Cardiac muscle cell (in vitro differentiated cells and primary cell): ENCODE data around the gene PPP1R15A. TPM values are rescaled to one million over a fixed set of nuclear protein-coding genes. Genes with fewer than 3 reads are reported as not detected.
"Not testable (repeated sequence)": the region's sequence is repeated elsewhere in the genome, so short reads cannot be mapped to it uniquely, and the experiment has no call there.

Source experiments
- DNase-seq, 2 donors: peaks; one replicate each; pipeline versions ENCODE4 v3.0.0 to v3.0.0-alpha.2; 2010 to 2017; ENCODE audit warnings: low read depth in 1 of 2, low spot score in 1 of 2
- H3K27ac ChIP-seq: fragments of 200-600 bp; sonication (generic); 2 replicates; pipeline ENCODE4 v1.5.1; 2016
- H3K27me3 ChIP-seq: fragments of 200-600 bp; sonication (generic); 2 replicates; pipeline ENCODE4 v1.6.0; 2016; ENCODE audit warnings: control low read depth
- H3K36me3 ChIP-seq: fragments of 200-600 bp; sonication (generic); 2 replicates; pipeline ENCODE4 v1.5.1; 2016; ENCODE audit warnings: control low read depth
- H3K4me1 ChIP-seq: fragments of 200-600 bp; sonication (generic); 2 replicates; pipeline ENCODE4 v1.8.1; 2017; ENCODE audit warnings: low read depth, mild to moderate bottlenecking, mixed run types
- H3K4me3 ChIP-seq: fragments of 200-600 bp; sonication (generic); 2 replicates; pipeline ENCODE4 v1.5.1; 2016; ENCODE audit warnings: mild to moderate bottlenecking
- H3K9me3 ChIP-seq: fragments of 200-600 bp; sonication (generic); 2 replicates; pipeline ENCODE4 v1.5.1; 2017; ENCODE audit warnings: low read depth, mild to moderate bottlenecking, control low read depth
- CTCF ChIP-seq: IDR thresholded peaks from 2 replicates; pipeline ENCODE4 v1.5.1; 2012; ENCODE audit warnings: low read depth, mild to moderate bottlenecking, low read length
- polyA plus RNA-seq: library from polyadenylated mRNA; unstranded; fragments of >200 nt; fragmentation: Nextera tagmentation; extraction: Ambion mirVana; gene quantifications from 2 replicates; pipeline ENCODE4 v1.2.1, GENCODE V29; 2016
- total RNA-seq: library from RNA; depleted of rRNA; stranded (reverse); fragments of >200 nt; gene quantifications from 2 replicates; pipeline ENCODE4 v1.2.3, GENCODE V29; 2016

PPP1R15A gene
- total and polyA plus RNA-seq, 2 experiments from 2014 or later, result 85.1 to 87.6 TPM

GRCh38 chr19:48867746-48868113 lies 4.5 kb upstream of the PPP1R15A start:
- Histone ChIP-seq H3K9me3 (no peaks in the 10 kb centered on the region), H3K4me3 (no peak overlapping the region), H3K4me1 (peaks cover 28% of the 10 kb centered on the region), H3K27ac (peak overlapping the region; percentile 36), H3K36me3 (peaks cover 4% of the 10 kb centered on the region), H3K27me3 (no peaks in the 10 kb centered on the region)
- no peak for TF ChIP-seq CTCF
- no peak for DNase-seq

GRCh38 chr19:48868114-48868886 lies 3.9 kb upstream of the PPP1R15A start, which contains the start of gene PLEKHA4:
Gene PLEKHA4 (minus strand): TSS chr19:48868617. CDS start chr19:48867620, 997 bp downstream.
- peak within 1 kb of the TSS; percentile 88 for H3K27ac ChIP-seq
- no peaks in the 10 kb centered on the region for H3K27me3 ChIP-seq
- no peak within 1 kb of the TSS for H3K4me3 ChIP-seq

GRCh38 chr19:48870048-48870447 lies 2.2 kb upstream of the PPP1R15A start:
- Histone ChIP-seq H3K4me3 (no peak overlapping the region), H3K27me3 (no peaks in the 10 kb centered on the region), H3K9me3 (no peaks in the 10 kb centered on the region), H3K27ac (no peak overlapping the region), H3K36me3 (peaks cover 9% of the 10 kb centered on the region), H3K4me1 (peaks cover 46% of the 10 kb centered on the region)
- DNase-seq, result no peak
- no peak for TF ChIP-seq CTCF

More at GRCh38 chr19:48868114-48868886, 3.9 kb upstream of the PPP1R15A start, which contains the start of gene PLEKHA4:
- H3K36me3 ChIP-seq, result peaks cover 6% of the 10 kb centered on the region
- H3K4me1 ChIP-seq, result peaks cover 29% of the 10 kb centered on the region
- DNase-seq, result peak in 1 of 2 donors; percentile 71
- H3K9me3 ChIP-seq, result no peaks in the 10 kb centered on the region
- no peak for TF ChIP-seq CTCF

GRCh38 chr19:48871471-48872181 lies 595 bp upstream of the PPP1R15A start:
- DNase-seq, H3K4me3 ChIP-seq, H3K27me3 ChIP-seq, H3K9me3 ChIP-seq: not testable (repeated sequence)
- Histone ChIP-seq H3K27ac (peak overlapping the region; percentile 28), H3K4me1 (peaks cover 57% of the 10 kb centered on the region), H3K36me3 (peaks cover 13% of the 10 kb centered on the region)

GRCh38 chr19:48872884-48873475 lies 759 bp downstream of the PPP1R15A start:
- Histone ChIP-seq H3K4me1 (peaks cover 43% of the 10 kb centered on the region), H3K4me3 (peak overlapping the region; percentile 68), H3K27ac (peak overlapping the region; percentile 99), H3K27me3 (no peaks in the 10 kb centered on the region), H3K36me3 (peaks cover 13% of the 10 kb centered on the region), H3K9me3 (no peaks in the 10 kb centered on the region)
- TF ChIP-seq CTCF, result no peak
- DNase-seq, result peak; percentile 93 to 96
